GM12891 (cell line): Measurements from ENCODE around the gene WDR3.

Source experiments
- DNase-seq: peaks from one replicate; pipeline ENCODE4 v3.0.0; 2011; ENCODE audit warnings: low spot score; ENCODE audit not compliant: insufficient read length
- FAIRE-seq: peaks from 2 replicates; lab custom pipeline; 2011; peaks lifted over from hg19 to GRCh38; lab: Jason Lieb, UNC
- PAX5 ChIP-seq: IDR thresholded peaks from 2 replicates; pipeline ENCODE4 v1.6.1; 2011; ENCODE audit warnings: low read length, moderate library complexity, mild to moderate bottlenecking; ENCODE audit not compliant: insufficient read depth, severe bottlenecking
- POLR2A ChIP-seq: IDR thresholded peaks from 2 replicates; pipeline ENCODE4 v1.6.1; 2011; ENCODE audit warnings: low read depth, low read length, control low read depth
- POLR2AphosphoS5 ChIP-seq: IDR thresholded peaks from 2 replicates; pipeline ENCODE4 v1.6.1; 2011; ENCODE audit warnings: low read depth, low read length, control low read depth
- POU2F2 ChIP-seq: IDR thresholded peaks from 2 replicates; pipeline ENCODE4 v1.6.1; 2011; ENCODE audit warnings: low read depth, mild to moderate bottlenecking, control low read depth, low read length, moderate library complexity
- SPI1 ChIP-seq: IDR thresholded peaks from 2 replicates; pipeline ENCODE4 v1.6.1; 2011; ENCODE audit warnings: low read depth, low read length, control low read depth
- TAF1 ChIP-seq: IDR thresholded peaks from 2 replicates; pipeline ENCODE4 v1.6.1; 2011; ENCODE audit warnings: low read depth, low read length, control low read depth

The WDR3 gene

GRCh38 chr1:117933769-117934168 is 4.2 kb downstream of the WDR3 start:
- DNase-seq (no peak), FAIRE-seq (no peak)
- TF ChIP-seq POU2F2 = no peak
- TF ChIP-seq POLR2AphosphoS5 = no peak
- no peak for TF ChIP-seq POLR2A
- no peak for TF ChIP-seq SPI1
- no peak for TF ChIP-seq TAF1
- no peak for TF ChIP-seq PAX5

- FAIRE-seq = no peak
- no peak for TF ChIP-seq POLR2AphosphoS5
- TF ChIP-seq TAF1 = no peak
- TF ChIP-seq POLR2A = no peak
- no peak for TF ChIP-seq PAX5
- no peak for DNase-seq
Observed at GRCh38 chr1:117942293-117942692, 12.8 kb downstream of the WDR3 start.

GRCh38 chr1:117952386-117952785 is 22.8 kb downstream of the WDR3 start:
- DNase-seq (no peak), FAIRE-seq (no peak)
- no peak for TF ChIP-seq SPI1
- no peak for TF ChIP-seq PAX5
- no peak for TF ChIP-seq POLR2AphosphoS5
- no peak for TF ChIP-seq TAF1
- TF ChIP-seq POU2F2 = no peak
- no peak for TF ChIP-seq POLR2A

GRCh38 chr1:117959364-117959763 is 29.8 kb downstream of the WDR3 start:
- TF ChIP-seq TAF1 = no peak
- no peak for TF ChIP-seq SPI1
- TF ChIP-seq PAX5 = no peak
- TF ChIP-seq POLR2AphosphoS5 = no peak
- TF ChIP-seq POU2F2 = no peak
- TF ChIP-seq POLR2A = no peak
- FAIRE-seq (no peak), DNase-seq (no peak)

- DNase-seq = no peak
- FAIRE-seq = no peak
- TF ChIP-seq PAX5 (no peak), POLR2AphosphoS5 (no peak), TAF1 (no peak), SPI1 (no peak), POU2F2 (no peak), POLR2A (no peak)
Observed at GRCh38 chr1:117964290-117965038, 34.9 kb downstream of the WDR3 start.

- FAIRE-seq (no peak), DNase-seq (no peak)
- TF ChIP-seq TAF1 (no peak), PAX5 (no peak)
Observed at GRCh38 chr1:117967477-117967876, 37.9 kb downstream of the WDR3 start.

- no peak for DNase-seq
- no peak for FAIRE-seq
- no peak for TF ChIP-seq POU2F2
- no peak for TF ChIP-seq PAX5
- no peak for TF ChIP-seq SPI1
- TF ChIP-seq TAF1 = no peak
- TF ChIP-seq POLR2AphosphoS5 = no peak
- no peak for TF ChIP-seq POLR2A
Observed at GRCh38 chr1:117967881-117968280, 38.3 kb downstream of the WDR3 start.

- no peak for FAIRE-seq
- TF ChIP-seq SPI1 (no peak), POU2F2 (no peak), POLR2AphosphoS5 (no peak), TAF1 (no peak), POLR2A (no peak), PAX5 (no peak)
- no peak for DNase-seq
Observed at GRCh38 chr1:117970252-117970651, 40.7 kb downstream of the WDR3 start.

- TF ChIP-seq POLR2AphosphoS5 (no peak), POU2F2 (no peak), POLR2A (no peak), PAX5 (no peak), TAF1 (no peak), SPI1 (no peak)
- DNase-seq = no peak
- no peak for FAIRE-seq
Observed at GRCh38 chr1:117971777-117972176, 42.2 kb downstream of the WDR3 start.

GRCh38 chr1:117976381-117976780 is 46.8 kb downstream of the WDR3 start:
- TF ChIP-seq PAX5 = no peak
- no peak for TF ChIP-seq TAF1
- no peak for TF ChIP-seq POLR2AphosphoS5
- no peak for TF ChIP-seq SPI1
- TF ChIP-seq POLR2A = no peak
- TF ChIP-seq POU2F2 = no peak

More at GRCh38 chr1:117976381-117976780, 46.8 kb downstream of the WDR3 start:
- FAIRE-seq = no peak
- DNase-seq = no peak
